HG02973 (cell line): Measurements from ENCODE around the gene LHX5.

Source experiments
- ATAC-seq: cut with Tn5 transposase; IDR thresholded peaks from one replicate; pipeline ENCODE4 v1.9.1; 2021; ENCODE audit warnings: moderate library complexity; ENCODE audit not compliant: unreplicated experiment

Gene LHX5

DNA sequence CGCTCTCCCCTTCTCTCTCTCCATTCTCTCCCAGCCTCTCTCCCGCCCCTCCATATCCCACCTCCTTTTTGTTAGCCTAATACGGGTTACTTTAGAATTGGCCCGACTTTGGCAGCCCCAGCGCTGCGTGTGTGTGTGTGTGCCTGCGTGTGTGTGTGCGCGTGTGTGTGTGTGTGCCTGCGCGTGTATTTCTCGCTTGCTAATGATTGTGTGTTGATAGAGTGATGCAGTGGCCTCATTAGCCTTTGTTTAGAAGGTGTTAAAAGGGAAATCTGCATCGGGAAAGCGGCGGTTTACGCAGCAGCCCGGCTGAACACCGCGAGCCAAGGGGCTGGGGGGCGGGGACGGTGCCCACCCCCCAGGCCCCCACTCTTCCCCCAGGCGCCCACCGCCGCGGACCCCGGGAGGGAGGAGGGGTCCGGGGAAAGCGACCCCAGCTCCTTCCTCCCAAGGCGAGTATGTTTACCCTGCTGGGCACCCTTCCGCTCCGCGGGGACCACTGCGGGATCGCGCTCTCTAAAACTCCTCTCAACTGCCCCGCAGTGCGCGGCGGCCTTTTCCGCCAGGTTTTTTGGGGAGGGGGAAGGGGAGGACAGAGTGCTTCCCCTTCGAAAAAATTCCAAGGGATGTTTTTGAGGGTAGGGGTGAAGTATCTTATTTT lies 6.8 kb upstream of the LHX5 start:
- no peak for ATAC-seq

GRCh38 chr12:113477842-113478215 lies 6.2 kb upstream of the LHX5 start:
- ATAC-seq, result no peak

GRCh38 chr12:113477171-113477841 lies 5.6 kb upstream of the LHX5 start:
- ATAC-seq, result no peak

DNA sequence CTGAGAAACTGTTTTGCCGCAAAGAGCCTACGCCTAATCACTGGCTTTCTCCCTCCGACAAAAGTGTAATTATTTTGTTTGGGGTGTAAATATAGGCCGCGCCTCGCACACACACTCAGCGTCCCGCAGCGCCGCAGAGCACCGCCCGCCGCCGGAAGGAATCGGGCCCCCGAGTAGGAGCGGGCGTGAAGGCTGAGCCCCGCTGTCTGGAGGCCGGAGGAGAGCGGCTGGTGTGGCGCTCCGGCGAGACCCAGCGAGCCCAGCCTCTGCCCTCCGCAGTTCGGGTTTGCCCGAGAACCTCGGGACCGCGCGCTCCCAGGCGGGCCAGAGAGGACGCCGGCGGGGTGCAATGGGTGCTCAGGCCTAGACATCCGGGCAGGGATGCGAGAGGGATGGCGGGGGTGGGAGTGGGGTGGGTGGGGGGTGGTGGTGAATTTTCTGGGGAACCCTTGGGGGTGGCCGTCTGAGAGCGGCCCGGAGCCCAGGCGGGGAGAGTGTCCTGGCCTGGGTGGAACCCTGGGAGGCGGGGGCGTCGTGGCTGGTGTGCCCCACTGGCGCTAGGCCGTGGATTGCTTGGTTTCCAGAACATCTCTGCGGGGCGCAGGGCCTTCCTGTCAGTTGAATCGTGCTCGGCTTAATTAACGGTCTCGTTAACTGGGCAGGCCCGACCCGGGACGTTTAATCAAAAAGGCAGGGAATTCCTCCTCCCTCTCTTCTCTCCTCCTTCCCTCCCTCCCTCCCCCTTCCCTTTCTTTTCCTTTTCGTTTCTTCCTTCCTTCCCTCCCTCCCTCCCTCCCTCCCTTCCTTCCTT lies 4.7 kb upstream of the LHX5 start:
- no peak for ATAC-seq

DNA sequence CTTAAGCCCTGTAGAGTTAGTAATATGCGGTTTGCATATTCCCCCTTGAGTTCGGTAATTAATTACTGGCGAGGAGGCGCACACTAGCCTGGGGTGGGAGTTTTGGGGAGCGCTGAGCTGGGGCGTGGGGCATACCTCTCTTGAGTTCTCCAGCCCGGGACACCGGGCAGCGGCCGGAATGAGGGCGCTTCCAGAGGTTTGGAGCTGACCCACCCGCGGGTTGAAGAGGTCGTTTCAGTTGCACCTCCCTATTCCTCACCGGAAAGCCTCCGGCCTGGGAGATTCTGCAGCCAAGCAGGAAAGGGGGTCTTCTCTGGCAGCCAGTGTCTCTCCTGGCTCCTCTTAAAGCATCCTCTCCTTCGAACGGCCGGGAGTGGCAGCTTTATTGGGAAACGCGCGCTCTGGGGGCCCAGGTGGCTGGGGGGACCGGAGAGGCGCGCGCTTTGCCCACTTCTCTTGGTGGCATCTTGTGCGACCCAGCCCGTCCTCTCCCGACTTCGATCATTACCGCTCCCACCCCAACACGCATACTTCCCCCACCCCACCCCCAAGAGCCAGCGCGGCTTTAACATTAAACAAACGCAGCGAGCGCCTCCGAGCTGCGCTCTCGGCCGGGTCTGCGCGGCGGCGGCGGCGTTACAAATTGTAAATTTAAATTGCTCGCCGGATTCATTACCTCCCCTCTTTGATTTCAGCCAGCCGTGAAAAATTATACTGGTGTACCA lies 3.9 kb upstream of the LHX5 start:
- no peak for ATAC-seq

DNA sequence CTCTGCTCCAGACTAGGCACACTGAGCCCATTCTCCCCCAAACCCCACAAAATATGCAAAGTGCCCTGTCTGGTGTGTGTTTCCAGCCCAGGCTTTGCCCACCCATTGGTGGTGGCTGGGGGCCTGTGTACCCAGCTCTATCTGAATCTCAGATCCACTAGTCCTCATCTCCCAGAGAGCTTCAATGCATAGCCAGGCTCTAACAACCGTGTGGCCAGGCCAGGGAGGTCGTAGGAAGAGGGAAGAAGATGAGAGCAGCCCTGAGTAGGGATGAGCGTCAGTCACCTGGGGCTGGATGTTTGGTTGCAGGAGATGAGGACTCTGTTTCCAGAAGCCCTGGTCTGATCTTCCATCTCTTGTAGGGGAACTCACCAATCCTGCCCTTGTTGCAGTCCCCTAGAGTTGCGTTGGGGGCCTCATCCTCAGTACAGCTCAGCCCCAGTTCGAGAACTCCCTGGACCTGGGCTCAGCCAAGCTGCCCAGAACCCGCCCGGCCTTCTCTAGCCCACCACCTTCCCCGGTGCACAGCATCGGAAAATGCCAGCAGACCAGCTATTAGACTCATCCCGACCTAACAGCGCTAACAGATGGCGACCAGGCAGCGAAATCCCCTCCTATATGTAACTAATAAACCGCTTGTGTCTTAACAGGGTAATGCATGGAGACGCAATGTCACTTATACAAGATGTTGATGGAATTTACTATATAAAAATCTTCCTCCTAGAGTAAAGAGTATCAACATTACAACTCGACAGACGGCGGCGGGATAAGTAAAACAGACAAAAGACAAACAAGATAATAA lies 3.2 kb upstream of the LHX5 start:
- no peak for ATAC-seq

DNA sequence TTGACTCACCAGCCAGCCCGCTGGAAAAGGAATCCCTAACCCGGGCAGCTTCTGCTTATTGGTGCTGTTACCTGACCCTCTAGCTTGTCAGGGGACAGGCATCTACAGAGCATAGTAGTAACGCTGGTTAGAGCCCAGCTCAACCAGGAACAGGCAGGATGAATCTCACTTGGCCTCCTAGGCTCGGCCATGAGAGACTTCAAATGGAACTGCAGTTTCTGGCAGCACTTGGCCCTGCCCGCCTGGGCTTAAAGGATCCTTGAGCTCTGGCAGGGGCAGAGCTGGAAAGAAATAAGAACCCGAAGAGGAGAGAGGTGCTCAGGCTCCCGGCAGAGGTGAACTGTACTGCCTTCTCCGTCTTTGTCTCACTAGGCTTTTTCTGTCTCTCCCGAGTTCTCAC lies 2.3 kb upstream of the LHX5 start:
- no peak for ATAC-seq

GRCh38 chr12:113473400-113473799 lies 1.7 kb upstream of the LHX5 start:
- no peak for ATAC-seq

DNA sequence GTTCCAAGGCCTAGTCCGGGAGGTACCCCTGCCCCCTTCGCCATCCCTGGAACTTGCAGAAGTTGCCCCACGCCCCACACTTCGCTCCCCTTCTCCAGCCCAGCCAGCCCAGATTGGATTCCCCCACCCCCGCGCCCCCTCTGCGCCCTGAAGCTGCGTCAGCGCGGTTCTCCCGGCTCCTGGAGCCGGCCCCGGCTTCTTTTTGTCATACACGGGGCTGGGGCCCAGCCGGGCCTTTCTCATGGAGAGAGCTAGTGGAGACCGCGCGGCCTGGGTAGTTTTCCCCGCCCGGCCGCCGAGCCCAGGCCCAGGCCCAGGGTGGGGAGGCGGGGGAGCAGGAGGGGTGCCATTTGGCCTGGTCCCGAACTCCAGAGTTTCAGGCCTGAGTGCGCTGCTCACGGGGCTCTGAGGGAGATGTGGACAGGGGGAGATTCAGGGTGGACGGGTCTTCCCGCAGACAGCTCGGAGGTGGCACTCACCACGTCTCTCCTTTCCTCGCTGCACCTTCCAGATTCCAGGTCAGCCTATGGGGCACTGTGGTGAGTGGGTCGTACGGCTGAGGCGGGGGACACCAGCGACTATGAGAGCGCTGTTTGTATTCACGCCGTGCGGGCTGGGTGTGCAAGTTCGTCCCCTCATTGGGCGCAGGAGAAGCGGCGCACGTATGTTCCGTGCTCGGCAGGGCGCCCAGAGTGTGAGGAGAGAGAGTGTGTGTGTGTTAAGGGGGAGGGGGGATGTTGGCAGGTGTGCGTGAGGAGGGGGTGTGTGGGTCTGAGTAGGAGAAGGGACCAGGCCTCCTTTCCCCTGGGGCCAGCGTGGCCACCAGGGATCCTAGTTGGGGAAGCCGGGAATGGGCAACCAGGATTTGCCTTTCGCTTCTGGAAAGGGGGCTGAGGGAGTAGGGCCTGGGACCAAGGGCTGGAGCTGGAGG lies 785 bp upstream of the LHX5 start:
- ATAC-seq, result no peak

GRCh38 chr12:113470871-113471618 lies 626 bp downstream of the LHX5 start:
- ATAC-seq, result no peak

DNA sequence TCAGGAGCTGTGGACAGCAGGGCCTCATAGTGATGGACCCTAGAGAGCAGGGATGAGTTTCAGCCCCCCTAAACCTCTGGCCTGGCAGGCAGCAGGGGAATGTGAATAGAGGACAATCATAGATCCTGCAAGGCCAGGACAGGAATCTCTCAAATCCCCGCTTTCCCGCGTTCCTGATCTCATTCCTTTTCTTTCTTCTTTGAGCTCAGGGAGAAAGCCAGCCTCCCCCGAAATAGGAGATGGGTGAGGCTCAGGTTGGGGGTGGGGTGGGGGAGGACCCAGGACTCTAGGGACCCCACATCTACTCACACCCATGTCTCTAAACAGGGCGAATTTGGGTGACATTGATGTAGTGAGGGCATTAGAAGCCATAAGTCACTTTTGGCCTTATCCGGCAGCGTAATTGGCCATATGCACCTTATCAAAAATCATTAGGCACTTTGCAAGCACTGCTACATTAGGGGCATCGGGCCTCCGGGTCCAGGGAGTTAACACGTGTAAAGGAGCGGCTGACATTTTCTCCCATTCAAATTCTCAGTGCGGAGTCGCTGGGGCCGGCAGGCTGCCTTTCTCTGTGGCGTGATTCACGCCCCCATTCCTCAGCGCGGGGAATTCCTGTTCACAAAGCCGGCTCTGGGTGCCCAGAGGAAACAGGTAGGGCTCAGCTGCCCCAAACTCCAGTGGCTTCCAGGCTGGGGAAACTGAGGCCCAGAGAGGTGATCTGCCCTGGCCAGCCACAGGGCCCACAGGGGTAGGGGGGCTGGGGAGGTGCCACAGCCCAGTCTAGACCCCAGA lies 1.5 kb downstream of the LHX5 start:
- ATAC-seq, result no peak

DNA sequence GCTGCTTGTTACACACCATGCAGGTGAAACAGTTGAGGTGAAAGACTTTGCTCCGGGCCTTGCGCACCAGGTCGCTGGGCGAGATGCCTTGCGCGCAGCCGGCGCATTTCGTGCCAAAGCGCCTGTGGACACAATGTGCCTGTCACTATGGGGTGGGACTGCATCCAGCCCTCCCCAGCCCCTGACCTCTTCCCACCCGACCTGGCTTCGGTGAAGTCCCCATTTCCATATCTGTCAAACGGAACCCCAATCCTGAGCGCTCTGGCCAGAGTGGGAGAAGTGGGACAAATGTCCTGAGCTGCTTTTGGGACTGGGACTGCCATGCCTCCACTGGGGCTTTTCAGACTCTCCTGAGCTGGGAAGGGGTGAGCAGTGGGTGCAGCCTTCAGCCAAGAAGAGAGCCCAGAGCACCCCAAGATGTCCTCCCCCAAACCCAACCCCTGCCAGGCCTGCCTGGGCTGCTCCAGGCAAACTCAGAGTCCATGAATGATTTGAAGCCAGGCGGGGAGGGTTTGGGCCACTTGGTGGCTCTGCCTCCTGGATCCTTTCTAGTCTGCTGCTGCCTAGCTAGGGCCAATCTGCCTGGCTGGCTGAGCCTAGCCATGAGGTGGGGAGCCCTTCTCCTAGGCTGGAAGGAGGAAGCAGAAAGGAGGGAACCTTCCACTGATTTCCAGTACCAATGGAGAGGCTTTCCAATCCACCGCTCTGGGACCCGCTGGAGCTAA lies 2.3 kb downstream of the LHX5 start:
- no peak for ATAC-seq

GRCh38 chr12:113468365-113469223 lies 3.1 kb downstream of the LHX5 start:
- ATAC-seq, result no peak

GRCh38 chr12:113467502-113468364 lies 3.9 kb downstream of the LHX5 start:
- ATAC-seq, result no peak

DNA sequence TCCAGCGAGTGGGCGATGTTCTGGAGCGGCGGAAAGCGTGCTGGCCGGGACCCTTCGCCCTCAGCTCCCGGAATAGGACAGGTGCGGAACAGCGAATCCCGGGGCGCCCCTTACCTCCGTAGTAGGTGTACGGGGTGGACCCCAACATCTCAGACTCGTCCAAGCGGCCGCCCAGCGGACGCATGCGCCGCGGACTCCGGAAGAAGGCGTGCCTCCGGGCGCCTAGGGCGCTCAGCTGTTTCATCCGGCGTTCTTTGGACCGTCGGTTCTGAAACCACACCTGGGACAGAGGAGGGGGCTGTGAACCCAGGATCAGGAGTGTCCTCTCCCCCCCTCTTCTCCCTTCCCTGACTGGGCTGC lies 4.5 kb downstream of the LHX5 start:
- ATAC-seq, result no peak
